Measurements from ENCODE around the gene ZBTB7B.

DNA sequence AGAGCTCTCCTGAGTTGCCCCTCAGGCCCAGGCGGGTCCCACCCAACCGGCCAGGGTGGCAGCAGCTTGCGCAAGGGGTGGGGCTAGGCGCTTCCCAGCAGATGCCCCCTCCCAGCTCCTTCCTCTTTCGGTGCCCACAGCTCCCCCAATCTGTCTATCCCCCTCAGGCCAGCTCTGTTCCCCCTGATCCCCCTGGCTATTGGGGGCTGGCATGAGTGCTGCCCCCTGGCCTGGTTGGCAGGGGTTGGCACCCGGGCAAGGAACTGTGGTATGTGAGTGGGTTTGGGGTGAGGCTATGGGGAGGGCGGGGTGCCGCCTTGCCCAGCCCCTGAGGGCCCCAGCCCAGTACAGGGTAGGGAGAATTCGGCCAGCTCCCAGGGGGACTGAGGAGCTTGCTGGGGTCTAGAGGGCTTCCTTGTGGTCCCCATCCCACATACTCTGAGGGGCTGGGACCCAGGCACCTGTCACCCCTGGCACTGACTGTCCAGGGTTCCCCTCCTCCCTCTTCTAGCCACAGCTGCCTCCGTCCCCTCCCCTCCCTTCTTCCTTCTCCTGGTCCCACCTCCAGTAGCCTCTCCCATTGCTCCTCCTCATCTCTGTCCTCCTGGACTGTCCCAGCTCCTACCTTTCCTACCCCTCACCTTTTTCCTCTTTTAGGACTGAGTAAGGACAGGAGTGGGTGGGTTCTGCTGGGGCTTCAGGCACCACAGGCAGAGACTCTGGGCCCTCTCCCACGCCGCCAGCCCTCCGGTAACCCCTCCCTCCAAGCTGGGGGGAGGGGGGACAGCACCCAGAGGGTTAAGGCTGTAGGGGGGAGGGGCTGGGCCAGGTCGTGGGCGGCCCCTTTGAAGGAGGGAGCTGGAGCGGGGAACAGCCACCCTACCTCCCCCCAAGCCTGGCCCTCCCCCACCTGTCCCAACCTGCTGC is 5.7 kb downstream of the ZBTB7B start:
- no peak for TF ChIP-seq EZH2 (IDR thresholded peaks at IDR 0.05; ENCODE audit: low read depth)
- TF ChIP-seq, protein P1, sequence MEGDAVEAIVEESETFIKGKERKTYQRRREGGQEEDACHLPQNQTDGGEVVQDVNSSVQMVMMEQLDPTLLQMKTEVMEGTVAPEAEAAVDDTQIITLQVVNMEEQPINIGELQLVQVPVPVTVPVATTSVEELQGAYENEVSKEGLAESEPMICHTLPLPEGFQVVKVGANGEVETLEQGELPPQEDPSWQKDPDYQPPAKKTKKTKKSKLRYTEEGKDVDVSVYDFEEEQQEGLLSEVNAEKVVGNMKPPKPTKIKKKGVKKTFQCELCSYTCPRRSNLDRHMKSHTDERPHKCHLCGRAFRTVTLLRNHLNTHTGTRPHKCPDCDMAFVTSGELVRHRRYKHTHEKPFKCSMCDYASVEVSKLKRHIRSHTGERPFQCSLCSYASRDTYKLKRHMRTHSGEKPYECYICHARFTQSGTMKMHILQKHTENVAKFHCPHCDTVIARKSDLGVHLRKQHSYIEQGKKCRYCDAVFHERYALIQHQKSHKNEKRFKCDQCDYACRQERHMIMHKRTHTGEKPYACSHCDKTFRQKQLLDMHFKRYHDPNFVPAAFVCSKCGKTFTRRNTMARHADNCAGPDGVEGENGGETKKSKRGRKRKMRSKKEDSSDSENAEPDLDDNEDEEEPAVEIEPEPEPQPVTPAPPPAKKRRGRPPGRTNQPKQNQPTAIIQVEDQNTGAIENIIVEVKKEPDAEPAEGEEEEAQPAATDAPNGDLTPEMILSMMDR (conservative IDR thresholded peaks at IDR 0.05), result no peak

All from PC-9 (cell line).